GM18951 (cell line): ENCODE measurements around the gene TANGO6.

ENCODE experiments used
- POLR2A ChIP-seq: IDR thresholded peaks from 4 replicates; pipeline ENCODE4 v1.6.1; 2011; ENCODE audit warnings: mild to moderate bottlenecking; ENCODE audit not compliant: insufficient read length, insufficient read depth; ENCODE audit errors: extremely low read depth
- in situ Hi-C: fragments of 300-500 bp; cut with MboI; formaldehyde crosslinking; loops from one replicate; pipeline ENCODE4 v1.12.0; 2022; ENCODE audit warnings: low sequenced_read_pairs, mixed read lengths, inconsistent platforms; ENCODE audit not compliant: unreplicated experiment

TANGO6 gene

GRCh38 chr16:69131167-69131838 is 288.0 kb downstream of the TANGO6 start:
- no peak for TF ChIP-seq POLR2A
- in situ Hi-C loops = no loop called here

- in situ Hi-C loops = no loop called here
- TF ChIP-seq POLR2A = no peak
These were observed 288.6 kb downstream of the TANGO6 start for GRCh38 chr16:69131839-69132423.

GRCh38 chr16:69132424-69133252 is 289.3 kb downstream of the TANGO6 start, which contains the start of the genes CHTF8 and UTP4:
Gene CHTF8, minus strand, starts transcription at chr16:69132588. Its CDS starts 11,130 bp downstream, at chr16:69121458.
Gene UTP4, plus strand, starts transcription at chr16:69132649. Its CDS starts 811 bp downstream, at chr16:69133460.
- in situ Hi-C loops = no loop called here
- peak; percentile 94 for TF ChIP-seq POLR2A

- no peak for TF ChIP-seq POLR2A
- in situ Hi-C loops = no loop called here
These were observed 290.1 kb downstream of the TANGO6 start for GRCh38 chr16:69133373-69133954.
